Heart left ventricle (tissue), 13 donors: ENCODE data around the gene ZNF280D.

Experiments
- POLR2A ChIP-seq, 2 donors: fragments of 450-650 bp; IDR thresholded peaks; one replicate each; pipeline ENCODE4 v1.6.1; 2017; ENCODE audit warnings: antibody characterized with exemption in 2 of 2, mild to moderate bottlenecking in 2 of 2, moderate library complexity in 2 of 2
- TF ChIP-seq, protein P1 (sequence below), 12 donors: fragments of 200-600 bp; sonication (generic) in 4 of 12; IDR thresholded peaks; one replicate each; pipeline versions ENCODE4 v1.5.0 to v1.8.0; 2018 to 2022; ENCODE audit warnings: antibody characterized with exemption in 12 of 12, mild to moderate bottlenecking in 5 of 12
- donor health status: ischemic (EF 13 %, LVEDD 7.1; RV severe dilation, severe dysfunction).
- donor health status: DM: no; HTN: yes; CAD: no.
- donor health status: DM: no; HTN: no; CAD: no.
- donor health status: ischemic (EF 25% LVEDD 6.9; RV normal size, moderate dysfunction).
- donor health status: ischemic (EF 25% LVEDD 5.7; RV mildly dilated, moderate dysfunction).
- donor health status: ischemic (EF 35%, LVEDD 5.7; RV mildly dilated, moderate dysfunction).
- donor health status: nonischemic (EF 11% LVEDD 7.7; RV severe dilation, severe dysfunction).
- donor health status: DM: yes; HTN: yes; CAD: no.
- donor health status: PGD.
- donor health status: ischemic (EF 29% LVEDD 5.4; RV normal size, mild dysfunction).
- donor health status: nonischemic (EF 23%, LVEDD 6.1; RV moderate dilation, normal function).

DNA sequence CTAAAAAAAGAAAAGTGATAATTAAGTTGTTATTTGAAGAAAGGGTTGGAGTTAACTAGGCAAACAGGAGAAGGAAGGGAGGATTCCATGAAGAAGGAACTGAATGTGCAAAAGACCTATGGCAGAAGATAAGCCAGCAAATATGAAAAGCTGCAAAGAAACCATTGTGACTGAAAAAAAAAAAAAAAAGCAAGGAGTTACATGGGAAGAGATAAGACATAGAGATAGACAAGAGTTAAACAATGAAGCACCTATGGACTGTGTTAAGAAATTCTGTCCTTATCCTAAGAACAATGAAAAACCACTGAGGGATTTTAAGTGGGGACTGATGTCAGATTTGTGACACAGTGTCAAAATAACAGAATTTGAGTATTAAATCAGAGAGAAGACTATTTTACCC is 17.0 kb downstream of the ZNF280D start:
- TF ChIP-seq, protein P1, sequence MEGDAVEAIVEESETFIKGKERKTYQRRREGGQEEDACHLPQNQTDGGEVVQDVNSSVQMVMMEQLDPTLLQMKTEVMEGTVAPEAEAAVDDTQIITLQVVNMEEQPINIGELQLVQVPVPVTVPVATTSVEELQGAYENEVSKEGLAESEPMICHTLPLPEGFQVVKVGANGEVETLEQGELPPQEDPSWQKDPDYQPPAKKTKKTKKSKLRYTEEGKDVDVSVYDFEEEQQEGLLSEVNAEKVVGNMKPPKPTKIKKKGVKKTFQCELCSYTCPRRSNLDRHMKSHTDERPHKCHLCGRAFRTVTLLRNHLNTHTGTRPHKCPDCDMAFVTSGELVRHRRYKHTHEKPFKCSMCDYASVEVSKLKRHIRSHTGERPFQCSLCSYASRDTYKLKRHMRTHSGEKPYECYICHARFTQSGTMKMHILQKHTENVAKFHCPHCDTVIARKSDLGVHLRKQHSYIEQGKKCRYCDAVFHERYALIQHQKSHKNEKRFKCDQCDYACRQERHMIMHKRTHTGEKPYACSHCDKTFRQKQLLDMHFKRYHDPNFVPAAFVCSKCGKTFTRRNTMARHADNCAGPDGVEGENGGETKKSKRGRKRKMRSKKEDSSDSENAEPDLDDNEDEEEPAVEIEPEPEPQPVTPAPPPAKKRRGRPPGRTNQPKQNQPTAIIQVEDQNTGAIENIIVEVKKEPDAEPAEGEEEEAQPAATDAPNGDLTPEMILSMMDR (IDR thresholded peaks at IDR 0.05), result no peak
- no peak for TF ChIP-seq POLR2A (IDR thresholded peaks at IDR 0.05)
